WTC11 (cell line): ENCODE data around the gene APH1B. TPM values are rescaled to one million over a fixed set of nuclear protein-coding genes. Genes with fewer than 3 reads are reported as not detected.

Experiments
- ATAC-seq: fragments of 200-7000 bp; cut with Tn5 transposase; 2 replicates; pipeline ENCODE4 v1.10.0; 2021; ENCODE audit warnings: mild to moderate bottlenecking, moderate library complexity
- CTCF ChIA-PET: fragments of 300-600 bp; sonication (Branson Sonifier 250); formaldehyde crosslinking; loops from one replicate; lab custom pipeline; 2021; ENCODE audit warnings: antibody characterized with exemption; lab: Charles Lee
- POLR2A ChIA-PET: fragments of 350-600 bp; sonication (Branson Sonifier 250); formaldehyde crosslinking; loops from one replicate; lab custom pipeline; 2021; ENCODE audit warnings: antibody characterized with exemption; lab: Charles Lee
- DNase-seq: peaks from one replicate; pipeline ENCODE4 v3.0.0; 2021; ENCODE audit warnings: low spot score
- H3K27ac Mint-ChIP-seq: 2 replicates; pipeline ENCODE4 v1.8.0; 2021; ENCODE audit warnings: mixed read lengths
- H3K27me3 Mint-ChIP-seq: 2 replicates; pipeline ENCODE4 v1.8.0; 2021; ENCODE audit warnings: low read depth, mild to moderate bottlenecking, moderate library complexity, mixed read lengths
- H3K36me3 Mint-ChIP-seq: 2 replicates; pipeline ENCODE4 v1.8.0; 2021; ENCODE audit warnings: mixed read lengths
- H3K4me1 Mint-ChIP-seq: 2 replicates; pipeline ENCODE4 v1.8.0; 2022; ENCODE audit warnings: mixed read lengths
- H3K4me3 Mint-ChIP-seq: 2 replicates; pipeline ENCODE4 v1.8.0; 2021; ENCODE audit warnings: mild to moderate bottlenecking, moderate library complexity, mixed read lengths
- H3K9me3 Mint-ChIP-seq: 2 replicates; pipeline ENCODE4 v1.8.0; 2021; ENCODE audit warnings: mixed read lengths
- ARID4B ChIP-seq: sonication (generic); formaldehyde crosslinking; IDR thresholded peaks from 2 replicates; pipeline ENCODE4 v1.8.0; 2023; ENCODE audit warnings: missing genetic modification reagents, mild to moderate bottlenecking, borderline replicate concordance
- ATF1 ChIP-seq: sonication (generic); formaldehyde crosslinking; IDR thresholded peaks from 2 replicates; pipeline ENCODE4 v1.8.1; 2023; ENCODE audit warnings: mild to moderate bottlenecking, moderate library complexity, missing genetic modification reagents
- CBFB ChIP-seq: sonication (generic); formaldehyde crosslinking; IDR thresholded peaks from 2 replicates; pipeline ENCODE4 v1.8.1; 2022; ENCODE audit warnings: mild to moderate bottlenecking, low read depth, missing genetic modification reagents
- GABPB1 ChIP-seq: sonication (generic); formaldehyde crosslinking; IDR thresholded peaks from 2 replicates; pipeline ENCODE4 v1.8.1; 2023; ENCODE audit warnings: mild to moderate bottlenecking, missing genetic modification reagents
- GRHL2 ChIP-seq: fragments of 250-450 bp; sonication (Bioruptor Pico); IDR thresholded peaks from 2 replicates; pipeline ENCODE4 v1.8.0; 2022; ENCODE audit warnings: mild to moderate bottlenecking, moderate library complexity; ENCODE audit not compliant: insufficient replicate concordance, severe bottlenecking
- MXD4 ChIP-seq: fragments of 250-450 bp; sonication (Bioruptor Pico); IDR thresholded peaks from 2 replicates; pipeline ENCODE4 v1.8.0; 2021; ENCODE audit warnings: mild to moderate bottlenecking, moderate library complexity, borderline replicate concordance
- NFE2L1 ChIP-seq: sonication (generic); formaldehyde crosslinking; IDR thresholded peaks from 2 replicates; pipeline ENCODE4 v1.8.1; 2023; ENCODE audit warnings: missing genetic modification reagents
- NFYB ChIP-seq: sonication (generic); formaldehyde crosslinking; conservative IDR thresholded peaks from 2 replicates; pipeline ENCODE4 v1.8.0; 2022; ENCODE audit warnings: low read depth, missing genetic modification reagents
- OVOL2 ChIP-seq: fragments of 250-450 bp; sonication (Bioruptor Pico); IDR thresholded peaks from 2 replicates; pipeline ENCODE4 v1.9.0; 2021; ENCODE audit warnings: mild to moderate bottlenecking, borderline replicate concordance
- RELA ChIP-seq: sonication (generic); formaldehyde crosslinking; IDR thresholded peaks from 2 replicates; pipeline ENCODE4 v1.8.1; 2022; ENCODE audit warnings: missing genetic modification reagents, mild to moderate bottlenecking, borderline replicate concordance
- ZBTB43 ChIP-seq: sonication (generic); formaldehyde crosslinking; IDR thresholded peaks from 2 replicates; pipeline ENCODE4 v1.8.1; 2023; ENCODE audit warnings: mild to moderate bottlenecking, missing genetic modification reagents
- ZMAT4 ChIP-seq: fragments of 250-450 bp; sonication (Bioruptor Pico); IDR thresholded peaks from 2 replicates; pipeline ENCODE4 v1.9.0; 2021; ENCODE audit warnings: mild to moderate bottlenecking
- ZNF512 ChIP-seq: sonication (generic); formaldehyde crosslinking; IDR thresholded peaks from 2 replicates; pipeline ENCODE4 v1.8.1; 2022; ENCODE audit warnings: missing genetic modification reagents, borderline replicate concordance
- ZSCAN18 ChIP-seq: fragments of 250-450 bp; sonication (Bioruptor Pico); IDR thresholded peaks from 2 replicates; pipeline ENCODE4 v2.1.2; 2022; ENCODE audit warnings: mild to moderate bottlenecking, moderate library complexity
- total RNA-seq: library from RNA; stranded (reverse); gene quantifications from 3 replicates; pipeline ENCODE4 v1.2.3, GENCODE V29; 2021

The APH1B gene
- total RNA-seq, 1 experiment from 2014 or later: 25.0 TPM

GRCh38 chr15:63329567-63330350 is 52.4 kb downstream of the APH1B start (continued):
- TF ChIP-seq ARID4B (CRISPR knock-in tag) (no peak), GRHL2 (no peak)

- CTCF ChIA-PET: no interaction called here
- Mint-ChIP-seq H3K27me3 (no peaks in the 10 kb centered on the region), H3K36me3 (no peaks in the 10 kb centered on the region), H3K9me3 (no peaks in the 10 kb centered on the region), H3K4me3 (no peak overlapping the region), H3K4me1 (0 out of 2 replicates have a peak, but pooled peaks cover 5% of the 10 kb centered on the region), H3K27ac (no peak overlapping the region)
- ATAC-seq: no peak
- POLR2A ChIA-PET: no interaction called here
- DNase-seq: no peak
- no peak for TF ChIP-seq MXD4 (CRISPR knock-in tag)
- no peak for TF ChIP-seq GABPB1 (CRISPR knock-in tag)
- TF ChIP-seq ARID4B (CRISPR knock-in tag): no peak
- TF ChIP-seq ZMAT4 (CRISPR knock-in tag): no peak
- no peak for TF ChIP-seq NFE2L1
- no peak for TF ChIP-seq NFYB (CRISPR knock-in tag)
- no peak for TF ChIP-seq RELA (CRISPR knock-in tag)
- no peak for TF ChIP-seq CBFB (CRISPR knock-in tag)
- no peak for TF ChIP-seq ATF1 (CRISPR knock-in tag)
- TF ChIP-seq OVOL2 (CRISPR knock-in tag): no peak
- TF ChIP-seq ZNF512 (CRISPR knock-in tag): no peak
- no peak for TF ChIP-seq ZSCAN18 (CRISPR knock-in tag)
- no peak for TF ChIP-seq ZBTB43
Observed at GRCh38 chr15:63330926-63331325, 53.5 kb downstream of the APH1B start.
